GM10266 (cell line): ENCODE results near the gene ZNF418.
"Not testable (repeated sequence)": the region's sequence is repeated elsewhere in the genome, so short reads cannot be mapped to it uniquely, and the experiment has no call there.

ENCODE experiments used
- DNase-seq: peaks from one replicate; pipeline ENCODE4 v3.0.0; 2012; ENCODE audit errors: extremely low spot score
- TF ChIP-seq, protein P1 (sequence below): IDR thresholded peaks from 2 replicates; pipeline ENCODE4 v1.5.1; 2012; ENCODE audit warnings: mild to moderate bottlenecking, low read depth; ENCODE audit not compliant: control insufficient read depth, insufficient read depth; ENCODE audit errors: missing control alignments

The ZNF418 gene

DNA sequence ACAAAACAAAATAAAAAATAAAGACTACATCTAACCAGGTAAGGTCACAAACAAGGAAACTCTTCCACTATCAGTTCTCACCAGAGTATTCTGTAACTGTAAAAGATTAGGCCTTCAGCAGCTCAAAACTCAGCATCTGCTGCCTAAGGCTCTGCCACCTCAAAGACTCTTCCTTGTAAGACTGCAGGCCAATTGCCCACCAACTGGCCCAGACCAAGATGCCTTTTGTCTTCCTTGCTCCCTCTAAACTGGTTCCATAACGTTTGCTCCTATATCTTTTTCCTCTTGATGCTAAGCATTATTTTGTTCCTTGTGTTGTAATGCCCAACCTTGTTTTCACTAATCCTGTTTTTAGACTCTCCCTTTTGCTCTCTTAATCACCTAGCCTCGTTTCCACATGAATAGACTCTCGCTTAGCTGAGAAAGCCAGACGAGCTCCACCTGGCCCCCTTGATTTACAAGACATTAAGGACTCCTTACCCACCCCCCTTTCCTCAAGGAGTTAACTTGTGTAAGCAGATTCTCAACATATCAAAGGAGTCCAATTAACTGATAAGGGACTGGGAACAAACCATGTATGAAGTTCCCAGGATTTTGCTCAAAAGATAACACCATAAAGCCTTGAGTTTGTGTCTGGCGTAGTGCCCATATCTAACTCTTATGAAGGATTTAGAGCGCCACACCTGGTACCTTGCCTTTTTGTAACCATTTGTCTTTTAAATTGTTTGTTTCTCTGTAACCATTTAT lies 47.8 kb downstream of the ZNF418 start:
- TF ChIP-seq, protein P1, sequence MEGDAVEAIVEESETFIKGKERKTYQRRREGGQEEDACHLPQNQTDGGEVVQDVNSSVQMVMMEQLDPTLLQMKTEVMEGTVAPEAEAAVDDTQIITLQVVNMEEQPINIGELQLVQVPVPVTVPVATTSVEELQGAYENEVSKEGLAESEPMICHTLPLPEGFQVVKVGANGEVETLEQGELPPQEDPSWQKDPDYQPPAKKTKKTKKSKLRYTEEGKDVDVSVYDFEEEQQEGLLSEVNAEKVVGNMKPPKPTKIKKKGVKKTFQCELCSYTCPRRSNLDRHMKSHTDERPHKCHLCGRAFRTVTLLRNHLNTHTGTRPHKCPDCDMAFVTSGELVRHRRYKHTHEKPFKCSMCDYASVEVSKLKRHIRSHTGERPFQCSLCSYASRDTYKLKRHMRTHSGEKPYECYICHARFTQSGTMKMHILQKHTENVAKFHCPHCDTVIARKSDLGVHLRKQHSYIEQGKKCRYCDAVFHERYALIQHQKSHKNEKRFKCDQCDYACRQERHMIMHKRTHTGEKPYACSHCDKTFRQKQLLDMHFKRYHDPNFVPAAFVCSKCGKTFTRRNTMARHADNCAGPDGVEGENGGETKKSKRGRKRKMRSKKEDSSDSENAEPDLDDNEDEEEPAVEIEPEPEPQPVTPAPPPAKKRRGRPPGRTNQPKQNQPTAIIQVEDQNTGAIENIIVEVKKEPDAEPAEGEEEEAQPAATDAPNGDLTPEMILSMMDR, result no peak
- DNase-seq, result no peak

DNA sequence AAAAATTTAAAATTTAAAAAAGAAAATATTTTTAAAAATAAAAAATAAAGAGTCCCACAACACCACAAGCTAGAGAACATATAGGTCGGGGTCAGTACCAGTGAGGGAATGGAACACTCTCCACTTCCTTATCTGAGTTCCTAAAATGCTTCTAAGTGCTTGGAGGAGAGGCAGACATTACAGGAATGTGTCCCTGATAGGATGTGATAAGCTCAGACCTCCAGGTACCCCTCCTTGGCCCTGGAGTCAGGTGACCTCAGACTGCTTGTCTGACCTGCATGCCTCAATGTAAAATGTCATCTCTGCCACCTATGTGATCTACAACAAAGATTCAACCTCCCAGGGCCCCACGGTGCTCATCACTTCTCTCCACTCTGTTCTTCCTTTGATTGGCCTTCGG lies 49.2 kb downstream of the ZNF418 start:
- TF ChIP-seq, protein P1, result no peak
- DNase-seq, result no peak

DNA sequence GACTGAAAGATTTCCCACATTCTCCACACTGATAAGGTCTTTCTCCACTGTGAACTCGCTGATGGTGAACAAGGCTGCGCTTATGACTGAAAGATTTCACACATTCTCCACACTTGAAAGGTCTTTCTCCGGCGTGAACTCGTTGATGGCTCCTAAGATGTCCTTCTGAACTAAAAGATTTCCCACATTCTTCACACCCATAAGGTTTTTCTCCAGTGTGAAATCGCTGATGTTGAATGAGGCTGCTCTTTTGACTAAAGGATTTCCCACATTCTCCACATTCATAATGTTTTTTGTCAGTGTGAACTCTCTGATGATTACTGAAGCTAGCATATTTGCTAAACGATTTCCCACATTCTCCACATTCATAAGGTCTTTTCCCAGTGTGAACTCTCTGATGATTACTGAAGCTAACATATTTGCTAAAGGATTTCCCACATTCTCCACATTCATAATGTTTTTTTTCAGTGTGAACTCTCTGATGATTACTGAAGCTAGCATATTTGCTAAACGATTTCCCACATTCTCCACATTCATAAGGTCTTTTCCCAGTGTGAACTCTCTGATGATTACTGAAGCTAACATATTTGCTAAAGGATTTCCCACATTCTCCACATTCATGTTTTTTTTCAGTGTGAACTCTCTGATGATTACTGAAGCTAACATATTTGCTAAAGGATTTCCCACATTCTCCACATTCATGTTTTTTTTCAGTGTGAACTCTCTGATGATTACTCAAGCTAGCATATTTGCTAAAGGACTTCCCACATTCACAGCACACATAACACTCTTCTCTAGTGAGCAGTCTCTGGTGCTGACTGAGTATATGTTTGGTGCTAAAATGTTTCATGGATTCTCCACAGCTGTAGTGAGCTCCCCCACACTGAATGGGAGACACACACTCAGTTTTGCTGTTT lies 61.1 kb downstream of the ZNF418 start:
- not testable (repeated sequence) for DNase-seq

DNA sequence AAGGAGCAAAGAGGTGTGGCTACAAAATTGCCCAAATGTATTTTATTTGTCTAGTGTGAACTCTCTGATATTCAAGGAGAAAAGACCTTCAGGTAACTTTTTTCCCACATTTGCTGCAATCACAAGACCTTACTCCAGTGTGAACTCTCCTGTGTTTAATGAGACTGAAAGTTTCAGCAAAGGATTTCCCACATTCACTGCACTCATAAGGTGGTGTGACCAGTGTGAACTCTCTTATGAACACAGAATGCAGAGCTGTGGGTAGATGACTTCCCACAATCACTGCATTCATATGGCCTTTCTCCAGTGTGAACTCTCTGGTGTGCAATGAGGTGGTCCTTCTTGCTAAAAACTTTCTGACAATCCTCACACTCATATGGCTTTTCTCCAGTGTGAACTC lies 62.8 kb downstream of the ZNF418 start:
- TF ChIP-seq, protein P1, result no peak
- no peak for DNase-seq
